SK-N-SH (cell line): ENCODE data around the gene IPO4. TPM values are rescaled to one million over a fixed set of nuclear protein-coding genes. Genes with fewer than 3 reads are reported as not detected.

ENCODE experiments used
- CTCF ChIA-PET: fragments of 300-600, 350-600 bp; formaldehyde crosslinking; extraction: SDS; loops from one replicate; lab custom pipeline; 2021; lab: Yijun Ruan, JAX
- POLR2A ChIA-PET: fragments of 350-600 bp; sonication (Branson Sonifier 250); formaldehyde crosslinking; extraction: SDS; loops from one replicate; lab custom pipeline; 2020; ENCODE audit warnings: antibody characterized with exemption, inconsistent platforms; lab: Yijun Ruan, JAX
- DNase-seq: peaks from one replicate; pipeline ENCODE4 v3.0.0; 2012
- H2AFZ ChIP-seq: fragments of 200-600 bp; sonication (generic); 2 replicates; pipeline ENCODE4 v1.8.1; 2016; ENCODE audit warnings: antibody characterized with exemption, mild to moderate bottlenecking, low read depth
- H3F3A ChIP-seq: fragments of 200-600 bp; sonication (generic); replicated peaks from 2 replicates; pipeline ENCODE3; 2016; ENCODE audit warnings: antibody characterized with exemption, mild to moderate bottlenecking; ENCODE audit not compliant: insufficient read depth
- H3K27ac ChIP-seq, 2 experiments: fragments of 200-500 bp in 1 of 2; fragments of 200-600 bp in 1 of 2; sonication (Bioruptor generic) in 1 of 2; sonication (generic), shearing (Covaris generic) in 1 of 2; 2 replicates each; pipeline versions ENCODE4 v1.5.1 to v1.6.1; 2014 to 2016; ENCODE audit warnings: low read depth in 2 of 2, inconsistent platforms in 1 of 2, low read length in 1 of 2, mild to moderate bottlenecking in 1 of 2, mixed read lengths in 1 of 2
- H3K27me3 ChIP-seq: fragments of 200-600 bp; sonication (generic), shearing (Covaris generic); 2 replicates; pipeline ENCODE4 v1.6.1; 2016; ENCODE audit warnings: mixed run types; ENCODE audit not compliant: insufficient read depth
- H3K36me3 ChIP-seq, 2 experiments: fragments of 200-500 bp in 1 of 2; fragments of 200-600 bp in 1 of 2; sonication (Bioruptor generic) in 1 of 2; sonication (generic) in 1 of 2; replicated peaks in 1 of 2; 2 replicates each; pipeline versions ENCODE3 to v1.5.1; 2014 to 2016; ENCODE audit warnings: low read length in 1 of 2, mild to moderate bottlenecking in 1 of 2; ENCODE audit not compliant: insufficient read depth in 2 of 2, control insufficient read depth in 1 of 2
- H3K4me1 ChIP-seq, 2 experiments: fragments of 200-500 bp in 1 of 2; fragments of 200-600 bp in 1 of 2; sonication (Bioruptor generic) in 1 of 2; sonication (generic), shearing (Covaris generic) in 1 of 2; 2 replicates each; pipeline versions ENCODE4 v1.5.1 to v1.6.1; 2014 to 2016; ENCODE audit warnings: low read depth in 1 of 2, low read length in 1 of 2, mixed run types in 1 of 2; ENCODE audit not compliant: insufficient read depth in 2 of 2, control insufficient read depth in 1 of 2
- H3K4me2 ChIP-seq: fragments of 200-600 bp; sonication (generic), shearing (Covaris generic); 2 replicates; pipeline ENCODE4 v1.6.1; 2017; ENCODE audit warnings: mixed run types
- H3K4me3 ChIP-seq, 2 experiments: fragments of 200-500 bp in 1 of 2; fragments of 200-600 bp in 1 of 2; sonication (Bioruptor generic) in 1 of 2; sonication (generic), shearing (Covaris generic) in 1 of 2; 2 replicates each; pipeline versions ENCODE4 v1.5.1 to v1.8.1; 2014 to 2016; ENCODE audit warnings: low read depth in 2 of 2, inconsistent platforms in 1 of 2, low read length in 1 of 2, mild to moderate bottlenecking in 1 of 2, mixed read lengths in 1 of 2, moderate library complexity in 1 of 2
- H3K79me2 ChIP-seq: fragments of 200-600 bp; sonication (generic); 2 replicates; pipeline ENCODE4 v1.8.1; 2017; ENCODE audit warnings: mild to moderate bottlenecking; ENCODE audit not compliant: insufficient read depth
- H3K9ac ChIP-seq: fragments of 200-600 bp; sonication (generic); 2 replicates; pipeline ENCODE4 v1.6.1; 2017; ENCODE audit warnings: mixed run types
- H3K9me2 ChIP-seq: fragments of 200-600 bp; sonication (generic); 2 replicates; pipeline ENCODE4 v1.6.1; 2017; ENCODE audit warnings: mixed run types
- H3K9me3 ChIP-seq: fragments of 200-600 bp; sonication (generic); 2 replicates; pipeline ENCODE4 v1.6.1; 2017; ENCODE audit warnings: mixed run types, mild to moderate bottlenecking, moderate library complexity
- H4K20me1 ChIP-seq: fragments of 200-600 bp; sonication (generic); 2 replicates; pipeline ENCODE4 v1.6.1; 2017; ENCODE audit warnings: mild to moderate bottlenecking, mixed run types; ENCODE audit not compliant: insufficient read depth
- GATA2 ChIP-seq: sonication (generic); formaldehyde crosslinking; IDR thresholded peaks from 2 replicates; pipeline ENCODE4 v1.5.0; 2020; ENCODE audit warnings: mild to moderate bottlenecking, missing genetic modification reagents
- MXI1 ChIP-seq: IDR thresholded peaks from 2 replicates; pipeline ENCODE4 v1.6.1; 2012; ENCODE audit warnings: mild to moderate bottlenecking, low read depth, low read length, improper control_type of control experiment
- NRF1 ChIP-seq: IDR thresholded peaks from 2 replicates; pipeline ENCODE4 v1.6.1; 2012; ENCODE audit warnings: low read depth, mild to moderate bottlenecking, low read length
- RAD21 ChIP-seq: IDR thresholded peaks from 2 replicates; pipeline ENCODE4 v1.6.1; 2012; ENCODE audit warnings: mild to moderate bottlenecking, low read length
- RCOR1 ChIP-seq: fragments of 150-350 bp; IDR thresholded peaks from 2 replicates; pipeline ENCODE4 v1.6.1; 2017; ENCODE audit warnings: antibody characterized with exemption, low read length
- REST ChIP-seq: IDR thresholded peaks from 2 replicates; pipeline ENCODE4 v1.6.1; 2012; ENCODE audit warnings: mild to moderate bottlenecking, low read depth, low read length, moderate library complexity
- TAF1 ChIP-seq: IDR thresholded peaks from 2 replicates; pipeline ENCODE4 v1.6.1; 2012; ENCODE audit warnings: low read depth, mild to moderate bottlenecking, low read length, moderate library complexity, borderline replicate concordance
- TEAD4 ChIP-seq: IDR thresholded peaks from 2 replicates; pipeline ENCODE4 v1.4.0; 2012; ENCODE audit warnings: mild to moderate bottlenecking, borderline replicate concordance; ENCODE audit not compliant: insufficient read depth
- WGBS: methylation state at CpG from one replicate; pipeline ENCODE4 v1.1.6; 2017; ENCODE audit warnings: low lambda C conversion rate; 5-methylcytosine and 5-hydroxymethylcytosine counted together
- polyA plus RNA-seq, 3 experiments: library from polyadenylated mRNA; depleted of rRNA; stranded (reverse); fragments of >200 nt; gene quantifications; 2 replicates each; pipeline ENCODE4 v1.2.3, GENCODE V29; 2012
- TF ChIP-seq, protein P1 (sequence below): fragments of 200-600 bp; sonication (generic); IDR thresholded peaks from 2 replicates; pipeline ENCODE4 v1.6.1; 2017; ENCODE audit warnings: antibody characterized with exemption, mild to moderate bottlenecking, moderate library complexity
- TF ChIP-seq, protein P2 (sequence below): IDR thresholded peaks from 2 replicates; pipeline ENCODE4; 2012
- TF ChIP-seq, protein P3 (sequence below): IDR thresholded peaks from 2 replicates; pipeline ENCODE4 v1.4.0; 2012; ENCODE audit warnings: low read depth, borderline replicate concordance

The IPO4 gene
- polyA plus RNA-seq, 1 of the 3 experiments (the other 2 are of a cell fraction): 61.3 TPM

GRCh38 chr14:24151404-24152080, 37.1 kb downstream of the IPO4 start:
- no peak for DNase-seq
- WGBS: 98% methylated on average over 11 of the region's 16 CpGs
- no peak overlapping the region for H3K4me3 ChIP-seq
- H3K27ac ChIP-seq: no peak overlapping the region
- H3K27me3 ChIP-seq: no peaks in the 10 kb centered on the region
- H3K4me1 ChIP-seq: peaks cover 6 to 9% of the 10 kb centered on the region in 2 experiments; a peak in 3 of 4 replicates
- ChIA-PET CTCF (interaction anchor here (0.8 to 3.4 kb wide), 5 partner anchors 9 to 157 kb away, joined by 3 to 29 read pairs (median 6); partner anchors contain the start of genes CIDEB, FITM1 and IRF9), POLR2A (interaction anchor here (1.1 to 2.4 kb wide), 3 partner anchors 8 to 10 kb away, joined by 3 to 10 read pairs (median 4); partner anchors contain the start of genes EMC9 and IRF9)
- H3K4me2 ChIP-seq: no peak overlapping the region
- H4K20me1 ChIP-seq: peaks cover 10% of the 10 kb centered on the region; the same call in 1 of the 2 replicates
- no peak overlapping the region for H2AFZ ChIP-seq
- peaks cover 46 to 51% of the 10 kb centered on the region in 2 experiments for H3K36me3 ChIP-seq
- peaks cover 29% of the 10 kb centered on the region for H3K79me2 ChIP-seq
- H3F3A ChIP-seq: peaks cover 5% of the 10 kb centered on the region
- H3K9me2 ChIP-seq: no peaks in the 10 kb centered on the region
- no peak for TF ChIP-seq REST
- TF ChIP-seq RCOR1: no peak
- TF ChIP-seq TEAD4: no peak
- no peaks in the 10 kb centered on the region for H3K9me3 ChIP-seq
- H3K9ac ChIP-seq: no peak overlapping the region

DNA sequence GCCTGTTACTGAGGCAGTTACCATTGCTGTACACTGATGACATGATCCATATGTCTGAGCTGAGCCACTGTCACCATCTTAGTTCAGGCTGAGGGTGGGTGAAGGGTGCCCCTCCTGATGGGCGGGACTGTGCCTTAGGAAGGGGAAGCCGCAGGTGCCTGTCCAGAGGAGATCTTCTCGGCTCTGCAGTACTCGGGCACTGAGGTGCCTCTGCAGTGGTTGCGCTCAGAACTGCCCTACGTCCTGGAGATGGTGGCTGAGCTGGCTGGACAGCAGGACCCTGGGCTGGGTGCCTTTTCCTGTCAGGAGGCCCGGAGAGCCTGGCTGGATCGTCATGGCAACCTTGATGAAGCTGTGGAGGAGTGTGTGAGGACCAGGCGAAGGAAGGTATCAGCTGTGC, 37.6 kb downstream of the IPO4 start:
- H3K4me3 ChIP-seq: no peak overlapping the region
- H2AFZ ChIP-seq: no peak overlapping the region
- H3K27me3 ChIP-seq: no peaks in the 10 kb centered on the region
- no peaks in the 10 kb centered on the region for H3K9me2 ChIP-seq
- no peak overlapping the region for H3K4me2 ChIP-seq
- H3K36me3 ChIP-seq: peaks cover 41 to 48% of the 10 kb centered on the region in 2 experiments
- WGBS: 93% methylated on average over 8 of the region's 9 CpGs
- H3K27ac ChIP-seq: no peak overlapping the region
- no peaks in the 10 kb centered on the region for H3K9me3 ChIP-seq
- H3K79me2 ChIP-seq: peaks cover 32% of the 10 kb centered on the region
- DNase-seq: no peak
- ChIA-PET POLR2A (interaction anchor here (1.1 to 2.4 kb wide), 3 partner anchors 8 to 11 kb away, joined by 3 to 10 read pairs (median 4); partner anchors contain the start of genes EMC9 and IRF9), CTCF (interaction anchor here (0.8 to 3.4 kb wide), 4 partner anchors 10 to 157 kb away, joined by 3 to 29 read pairs (median 4); partner anchors contain the start of genes CIDEB, FITM1 and IRF9)
- H3K9ac ChIP-seq: no peak overlapping the region
- TF ChIP-seq NRF1 (no peak), RAD21 (no peak), TAF1 (no peak), RCOR1 (no peak), TEAD4 (no peak), MXI1 (no peak), GATA2 (CRISPR knock-in tag) (no peak)
- TF ChIP-seq, protein P1, sequence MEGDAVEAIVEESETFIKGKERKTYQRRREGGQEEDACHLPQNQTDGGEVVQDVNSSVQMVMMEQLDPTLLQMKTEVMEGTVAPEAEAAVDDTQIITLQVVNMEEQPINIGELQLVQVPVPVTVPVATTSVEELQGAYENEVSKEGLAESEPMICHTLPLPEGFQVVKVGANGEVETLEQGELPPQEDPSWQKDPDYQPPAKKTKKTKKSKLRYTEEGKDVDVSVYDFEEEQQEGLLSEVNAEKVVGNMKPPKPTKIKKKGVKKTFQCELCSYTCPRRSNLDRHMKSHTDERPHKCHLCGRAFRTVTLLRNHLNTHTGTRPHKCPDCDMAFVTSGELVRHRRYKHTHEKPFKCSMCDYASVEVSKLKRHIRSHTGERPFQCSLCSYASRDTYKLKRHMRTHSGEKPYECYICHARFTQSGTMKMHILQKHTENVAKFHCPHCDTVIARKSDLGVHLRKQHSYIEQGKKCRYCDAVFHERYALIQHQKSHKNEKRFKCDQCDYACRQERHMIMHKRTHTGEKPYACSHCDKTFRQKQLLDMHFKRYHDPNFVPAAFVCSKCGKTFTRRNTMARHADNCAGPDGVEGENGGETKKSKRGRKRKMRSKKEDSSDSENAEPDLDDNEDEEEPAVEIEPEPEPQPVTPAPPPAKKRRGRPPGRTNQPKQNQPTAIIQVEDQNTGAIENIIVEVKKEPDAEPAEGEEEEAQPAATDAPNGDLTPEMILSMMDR: no peak
- TF ChIP-seq, protein P2, sequence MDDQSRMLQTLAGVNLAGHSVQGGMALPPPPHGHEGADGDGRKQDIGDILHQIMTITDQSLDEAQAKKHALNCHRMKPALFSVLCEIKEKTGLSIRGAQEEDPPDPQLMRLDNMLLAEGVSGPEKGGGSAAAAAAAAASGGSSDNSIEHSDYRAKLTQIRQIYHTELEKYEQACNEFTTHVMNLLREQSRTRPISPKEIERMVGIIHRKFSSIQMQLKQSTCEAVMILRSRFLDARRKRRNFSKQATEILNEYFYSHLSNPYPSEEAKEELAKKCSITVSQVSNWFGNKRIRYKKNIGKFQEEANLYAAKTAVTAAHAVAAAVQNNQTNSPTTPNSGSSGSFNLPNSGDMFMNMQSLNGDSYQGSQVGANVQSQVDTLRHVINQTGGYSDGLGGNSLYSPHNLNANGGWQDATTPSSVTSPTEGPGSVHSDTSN: no peak
- TF ChIP-seq, protein P3, sequence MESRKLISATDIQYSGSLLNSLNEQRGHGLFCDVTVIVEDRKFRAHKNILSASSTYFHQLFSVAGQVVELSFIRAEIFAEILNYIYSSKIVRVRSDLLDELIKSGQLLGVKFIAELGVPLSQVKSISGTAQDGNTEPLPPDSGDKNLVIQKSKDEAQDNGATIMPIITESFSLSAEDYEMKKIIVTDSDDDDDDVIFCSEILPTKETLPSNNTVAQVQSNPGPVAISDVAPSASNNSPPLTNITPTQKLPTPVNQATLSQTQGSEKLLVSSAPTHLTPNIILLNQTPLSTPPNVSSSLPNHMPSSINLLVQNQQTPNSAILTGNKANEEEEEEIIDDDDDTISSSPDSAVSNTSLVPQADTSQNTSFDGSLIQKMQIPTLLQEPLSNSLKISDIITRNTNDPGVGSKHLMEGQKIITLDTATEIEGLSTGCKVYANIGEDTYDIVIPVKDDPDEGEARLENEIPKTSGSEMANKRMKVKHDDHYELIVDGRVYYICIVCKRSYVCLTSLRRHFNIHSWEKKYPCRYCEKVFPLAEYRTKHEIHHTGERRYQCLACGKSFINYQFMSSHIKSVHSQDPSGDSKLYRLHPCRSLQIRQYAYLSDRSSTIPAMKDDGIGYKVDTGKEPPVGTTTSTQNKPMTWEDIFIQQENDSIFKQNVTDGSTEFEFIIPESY: no peak
- H4K20me1 ChIP-seq: peaks cover 10% of the 10 kb centered on the region; the same call in 1 of the 2 replicates
- peaks cover 6 to 11% of the 10 kb centered on the region in 2 experiments; a peak in 3 of 4 replicates for H3K4me1 ChIP-seq
- H3F3A ChIP-seq: peaks cover 5% of the 10 kb centered on the region
